GM13977 (cell line): ENCODE data around the gene C11orf42.
"Not testable (repeated sequence)": the region's sequence is repeated elsewhere in the genome, so short reads cannot be mapped to it uniquely, and the experiment has no call there.

Experiments
- DNase-seq: peaks from one replicate; pipeline ENCODE4 v3.0.0; 2012; ENCODE audit warnings: low spot score
- in situ Hi-C: fragments of 300-500 bp; cut with MboI; formaldehyde crosslinking; loops from one replicate; pipeline ENCODE4 v1.12.0; 2022; ENCODE audit warnings: low sequenced_read_pairs, low pct_unique_long_range_greater_than_20kb, mixed read lengths, inconsistent platforms; ENCODE audit not compliant: unreplicated experiment
- TF ChIP-seq, protein P1 (sequence below): IDR thresholded peaks from 2 replicates; pipeline ENCODE4 v1.5.1; 2012; ENCODE audit warnings: mild to moderate bottlenecking, control low read depth; ENCODE audit not compliant: insufficient read depth; ENCODE audit errors: extremely low read depth, missing control alignments

The C11orf42 gene

DNA sequence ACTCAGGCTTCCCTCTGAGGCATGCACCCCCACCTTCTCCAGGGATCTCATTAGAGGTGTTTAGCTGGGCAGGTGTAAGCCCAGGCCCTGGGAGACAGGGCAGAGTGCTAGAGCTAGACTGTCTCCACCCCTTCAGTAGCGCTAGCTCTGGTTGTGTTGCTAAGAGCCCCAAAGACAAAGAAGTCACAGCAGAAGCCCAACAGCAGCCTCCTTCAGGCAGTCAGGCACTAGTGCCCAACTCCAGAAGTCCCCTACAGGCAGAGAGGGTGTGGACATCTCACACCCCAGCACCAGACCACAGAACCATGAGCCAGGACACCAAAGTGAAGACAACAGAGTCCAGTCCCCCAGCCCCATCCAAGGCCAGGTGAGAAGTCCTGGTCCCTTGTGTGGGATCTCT is 33.5 kb downstream of the C11orf42 start, which contains the start of gene CNGA4:
Gene CNGA4, plus strand, starts transcription at position 188 of the 400 bp plus-strand sequence. Its CDS starts 118 bp downstream, at position 306.
- in situ Hi-C loops: no loop called here

DNA sequence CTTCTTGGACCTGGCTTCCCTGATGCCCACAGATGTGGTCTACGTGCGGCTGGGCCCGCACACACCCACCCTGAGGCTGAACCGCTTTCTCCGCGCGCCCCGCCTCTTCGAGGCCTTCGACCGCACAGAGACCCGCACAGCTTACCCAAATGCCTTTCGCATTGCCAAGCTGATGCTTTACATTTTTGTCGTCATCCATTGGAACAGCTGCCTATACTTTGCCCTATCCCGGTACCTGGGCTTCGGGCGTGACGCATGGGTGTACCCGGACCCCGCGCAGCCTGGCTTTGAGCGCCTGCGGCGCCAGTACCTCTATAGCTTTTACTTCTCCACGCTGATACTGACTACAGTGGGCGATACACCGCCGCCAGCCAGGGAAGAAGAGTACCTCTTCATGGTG is 34.8 kb downstream of the C11orf42 start:
- in situ Hi-C loops: no loop called here
- TF ChIP-seq, protein P1, sequence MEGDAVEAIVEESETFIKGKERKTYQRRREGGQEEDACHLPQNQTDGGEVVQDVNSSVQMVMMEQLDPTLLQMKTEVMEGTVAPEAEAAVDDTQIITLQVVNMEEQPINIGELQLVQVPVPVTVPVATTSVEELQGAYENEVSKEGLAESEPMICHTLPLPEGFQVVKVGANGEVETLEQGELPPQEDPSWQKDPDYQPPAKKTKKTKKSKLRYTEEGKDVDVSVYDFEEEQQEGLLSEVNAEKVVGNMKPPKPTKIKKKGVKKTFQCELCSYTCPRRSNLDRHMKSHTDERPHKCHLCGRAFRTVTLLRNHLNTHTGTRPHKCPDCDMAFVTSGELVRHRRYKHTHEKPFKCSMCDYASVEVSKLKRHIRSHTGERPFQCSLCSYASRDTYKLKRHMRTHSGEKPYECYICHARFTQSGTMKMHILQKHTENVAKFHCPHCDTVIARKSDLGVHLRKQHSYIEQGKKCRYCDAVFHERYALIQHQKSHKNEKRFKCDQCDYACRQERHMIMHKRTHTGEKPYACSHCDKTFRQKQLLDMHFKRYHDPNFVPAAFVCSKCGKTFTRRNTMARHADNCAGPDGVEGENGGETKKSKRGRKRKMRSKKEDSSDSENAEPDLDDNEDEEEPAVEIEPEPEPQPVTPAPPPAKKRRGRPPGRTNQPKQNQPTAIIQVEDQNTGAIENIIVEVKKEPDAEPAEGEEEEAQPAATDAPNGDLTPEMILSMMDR: no peak

More for the DNA sequence above, 33.5 kb downstream of the C11orf42 start, which contains the start of gene CNGA4:
- TF ChIP-seq, protein P1: no peak
- DNase-seq: no peak

DNA sequence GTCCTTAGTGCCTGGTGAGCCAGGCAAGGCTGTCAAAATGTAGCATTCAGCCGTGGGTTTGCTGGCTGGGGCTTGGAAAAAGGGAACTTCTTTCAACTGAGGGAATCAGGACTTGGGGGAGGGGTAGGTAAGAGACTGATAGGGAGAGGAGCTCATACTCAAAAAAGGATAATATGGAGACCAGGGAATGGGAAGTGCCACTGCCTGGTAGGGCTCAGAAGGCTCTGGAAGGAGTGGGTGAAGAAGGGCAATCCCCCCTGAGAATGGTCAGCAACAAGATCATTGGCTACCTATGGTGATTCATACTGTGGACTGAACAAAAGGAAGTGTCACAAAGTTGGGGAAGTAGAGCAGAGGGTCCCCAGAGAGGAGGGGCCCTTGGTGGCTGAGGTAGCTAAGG is 35.4 kb downstream of the C11orf42 start:
- in situ Hi-C loops: no loop called here
- DNase-seq: no peak
- TF ChIP-seq, protein P1: no peak

More for the DNA sequence above, 34.8 kb downstream of the C11orf42 start:
- DNase-seq: no peak

DNA sequence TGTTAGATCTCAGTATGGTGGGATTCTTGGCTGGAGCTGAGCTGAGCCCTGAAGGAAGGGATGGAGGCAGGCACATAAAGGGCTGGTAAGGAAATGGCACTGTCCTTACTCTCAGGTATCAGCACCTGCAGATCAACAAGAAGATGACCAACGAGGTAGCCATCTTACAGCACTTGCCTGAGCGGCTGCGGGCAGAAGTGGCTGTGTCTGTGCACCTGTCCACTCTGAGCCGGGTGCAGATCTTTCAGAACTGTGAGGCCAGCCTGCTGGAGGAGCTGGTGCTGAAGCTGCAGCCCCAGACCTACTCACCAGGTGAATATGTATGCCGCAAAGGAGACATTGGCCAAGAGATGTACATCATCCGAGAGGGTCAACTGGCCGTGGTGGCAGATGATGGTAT is 36.0 kb downstream of the C11orf42 start:
- no peak for DNase-seq
- in situ Hi-C loops: no loop called here
- TF ChIP-seq, protein P1: no peak

DNA sequence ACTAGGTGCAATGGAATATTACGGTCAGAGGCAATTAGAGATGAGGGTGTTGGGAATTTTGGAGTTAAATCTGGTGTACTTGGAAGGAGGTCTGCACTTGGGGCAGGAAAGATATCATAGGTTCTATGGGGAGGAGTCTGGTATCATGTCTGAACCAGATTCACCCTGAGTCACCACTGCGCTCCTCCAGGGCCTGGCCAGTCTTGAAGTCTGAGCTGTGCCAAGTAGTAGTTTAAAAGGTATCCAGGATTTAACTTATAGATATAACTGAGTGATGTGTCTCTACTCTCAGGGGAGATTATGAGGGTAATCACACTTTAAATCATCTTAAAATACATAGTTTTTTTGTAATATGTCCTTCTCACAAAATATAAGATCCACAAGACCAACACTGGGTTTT is 40.2 kb downstream of the C11orf42 start:
- no peak for DNase-seq
- in situ Hi-C loops: no loop called here
- TF ChIP-seq, protein P1: no peak

DNA sequence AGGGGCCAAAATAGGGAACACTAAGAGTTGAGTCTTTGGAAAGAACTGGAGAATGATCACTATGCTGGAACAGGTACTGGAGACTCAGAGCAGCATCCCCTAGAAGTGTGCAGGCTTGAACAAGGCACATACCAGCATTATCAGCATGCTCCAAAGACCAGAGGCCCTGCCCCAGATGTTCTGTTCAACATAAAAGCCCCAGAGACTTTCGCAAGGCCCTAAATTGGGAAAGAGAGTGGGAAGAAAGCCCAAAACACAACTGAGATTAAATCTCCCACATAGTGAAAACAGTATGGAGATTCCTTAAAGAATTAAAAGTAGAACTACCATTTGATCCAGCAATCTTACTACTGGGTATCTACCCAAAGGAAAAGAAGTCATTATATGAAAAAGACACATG is 42.9 kb downstream of the C11orf42 start:
- TF ChIP-seq, protein P1: no peak
- in situ Hi-C loops: no loop called here
- no peak for DNase-seq

DNA sequence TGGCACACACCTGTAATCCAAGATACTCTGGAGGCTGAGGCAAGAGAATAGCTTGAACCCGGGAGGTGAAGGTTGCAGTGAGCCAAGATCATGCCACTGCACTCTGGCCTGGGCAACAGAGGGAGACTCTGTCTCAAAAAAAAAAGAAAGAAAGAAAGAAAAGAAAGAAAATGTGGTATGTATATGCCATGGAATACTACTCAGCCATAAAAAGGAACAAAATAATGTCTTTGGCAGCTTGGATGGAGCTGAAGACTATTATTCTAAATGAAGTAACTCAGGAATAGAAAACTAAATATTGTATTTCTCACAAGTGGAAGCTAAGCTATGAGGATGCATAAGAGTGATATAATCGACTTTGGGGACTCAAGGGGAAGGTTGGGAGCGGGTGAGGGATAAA is 43.5 kb downstream of the C11orf42 start:
- in situ Hi-C loops, DNase-seq: not testable (repeated sequence)
